Erythroblast (primary cell): ENCODE measurements around the gene FAM168A.
A peak's percentile ranks its signal among the peaks of the same experiment; 100 is the strongest.

Experiments
- DNase-seq, 2 experiments: peaks; one replicate each; lab custom pipeline; 2025; lab: John Stamatoyannopoulos, UW
- GATA1 ChIP-seq: IDR thresholded peaks from 2 replicates; pipeline ENCODE4 v1.6.1; 2011; ENCODE audit warnings: low read depth, mild to moderate bottlenecking, control low read depth, low read length, moderate library complexity
- POLR2A ChIP-seq: IDR thresholded peaks from 2 replicates; pipeline ENCODE4 v1.6.1; 2011; ENCODE audit warnings: mild to moderate bottlenecking, low read length

FAM168A gene

GRCh38 chr11:73531386-73531785, 66.5 kb downstream of the FAM168A start:
- no peak for TF ChIP-seq POLR2A
- TF ChIP-seq GATA1: no peak

GRCh38 chr11:73530109-73530508, 67.8 kb downstream of the FAM168A start:
- DNase-seq: peak in 1 of 2 experiments; percentile 13
- TF ChIP-seq POLR2A: no peak
- TF ChIP-seq GATA1: no peak

More at GRCh38 chr11:73531386-73531785, 66.5 kb downstream of the FAM168A start:
- no peak for DNase-seq

- DNase-seq: no peak
- TF ChIP-seq GATA1 (no peak), POLR2A (no peak)
Observed at GRCh38 chr11:73529204-73529530, 68.7 kb downstream of the FAM168A start.

GRCh38 chr11:73528483-73529203, 69.3 kb downstream of the FAM168A start:
- no peak for DNase-seq
- TF ChIP-seq POLR2A (no peak), GATA1 (no peak)

GRCh38 chr11:73528013-73528412, 69.9 kb downstream of the FAM168A start:
- DNase-seq: no peak
- no peak for TF ChIP-seq GATA1
- TF ChIP-seq POLR2A: no peak

- no peak for DNase-seq
- TF ChIP-seq GATA1: no peak
- no peak for TF ChIP-seq POLR2A
Observed at GRCh38 chr11:73525611-73526010, 72.3 kb downstream of the FAM168A start.

GRCh38 chr11:73524774-73525173, 73.1 kb downstream of the FAM168A start:
- no peak for DNase-seq
- no peak for TF ChIP-seq GATA1
- TF ChIP-seq POLR2A: no peak

GRCh38 chr11:73521621-73522020, 76.3 kb downstream of the FAM168A start:
- TF ChIP-seq POLR2A (no peak), GATA1 (no peak)
- DNase-seq: no peak

- no peak for TF ChIP-seq POLR2A
- no peak for TF ChIP-seq GATA1
- DNase-seq: no peak
Observed at GRCh38 chr11:73520353-73521061, 77.4 kb downstream of the FAM168A start.

- DNase-seq: no peak
- TF ChIP-seq POLR2A: no peak
- TF ChIP-seq GATA1: no peak
Observed at GRCh38 chr11:73519266-73519665, 78.6 kb downstream of the FAM168A start.

GRCh38 chr11:73518195-73518594, 79.7 kb downstream of the FAM168A start:
- no peak for DNase-seq
- TF ChIP-seq GATA1: no peak
- TF ChIP-seq POLR2A: no peak

- no peak for TF ChIP-seq GATA1
- TF ChIP-seq POLR2A: no peak
- DNase-seq: no peak
Observed at GRCh38 chr11:73516080-73516479, 81.8 kb downstream of the FAM168A start.

GRCh38 chr11:73513707-73514106, 84.2 kb downstream of the FAM168A start:
- no peak for TF ChIP-seq GATA1
- DNase-seq: no peak

GRCh38 chr11:73510877-73511276, 87.0 kb downstream of the FAM168A start:
- DNase-seq: no peak
- TF ChIP-seq POLR2A (no peak), GATA1 (no peak)
